Measurements from ENCODE around the gene SH3TC1. TPM values are rescaled to one million over a fixed set of nuclear protein-coding genes. Genes with fewer than 3 reads are reported as not detected.

SH3TC1 gene
- total and polyA plus RNA-seq, 2 of the 13 experiments (the other 11 are each of a cell fraction or from before 2014, with no cell fraction given): 14.9 to 21.8 TPM

DNA sequence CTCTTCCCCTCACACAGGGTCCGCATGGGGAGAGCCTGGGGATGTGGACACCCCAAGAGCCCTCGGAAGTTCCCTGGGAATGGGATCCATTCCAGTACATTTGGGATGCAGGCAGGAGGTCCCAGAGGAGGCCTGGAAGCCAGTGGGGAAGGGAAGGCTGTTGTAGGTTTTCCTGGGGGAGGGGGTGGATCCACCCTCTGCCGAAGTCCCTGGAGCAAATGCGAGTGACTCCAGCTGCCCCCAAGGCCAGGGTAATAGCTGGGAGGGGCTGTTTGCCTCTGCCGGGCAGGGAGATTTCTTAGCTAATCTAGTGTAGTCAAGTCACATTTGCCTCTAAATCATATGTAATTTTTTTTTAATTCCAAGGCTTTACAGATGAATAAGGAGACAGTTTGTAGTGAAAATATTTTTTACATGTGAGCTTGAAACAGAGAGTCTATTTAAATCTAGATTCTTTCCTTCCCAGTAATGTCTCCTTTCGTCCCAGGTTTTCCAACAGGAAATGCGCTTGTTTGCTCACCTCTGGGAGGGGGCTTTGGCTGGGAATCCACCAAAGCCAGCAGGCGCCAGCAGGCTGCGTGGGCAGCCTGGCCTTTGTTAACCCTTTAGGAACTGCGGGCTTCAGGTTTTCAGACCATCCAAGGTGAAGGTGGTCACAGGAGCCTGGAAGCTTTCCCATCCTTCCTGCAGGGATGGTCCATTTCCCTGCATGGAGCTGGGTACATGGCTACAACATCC, 26.8 kb downstream of the SH3TC1 start:
- peak; percentile 71 for ATAC-seq
- Histone ChIP-seq H3K4me1 (ENCODE audit: insufficient read depth, low read length) (peaks cover 60% of the 10 kb centered on the region), H3K27ac (ENCODE audit: extremely low read length, insufficient read depth, low read length) (peak overlapping the region; percentile 75), H3K36me3 (replicated peaks in 1 of 2; ENCODE audit: control insufficient read depth in 1 of 2, insufficient read depth in 2 of 2, low read length in 2 of 2) (peaks cover 11 to 35% of the 10 kb centered on the region in 2 experiments), H3K4me3 (replicated peaks in 1 of 3; ENCODE audit: insufficient read depth in 1 of 3, low read depth in 2 of 3, low read length in 3 of 3) (peak overlapping the region in 2 of 3 experiments; percentile 18 to 42; a peak in 4 of 6 replicates), H3K9ac (ENCODE audit: insufficient read depth, low read depth, low read length) (peak overlapping the region; percentile 28), H4K20me1 (ENCODE audit: insufficient read depth, low read length) (no peaks in the 10 kb centered on the region), H3K9me3 (ENCODE audit: low read length) (no peaks in the 10 kb centered on the region), H2AFZ (ENCODE audit: low read length) (no peak overlapping the region), H3K27me3 (ENCODE audit: control insufficient read depth in 1 of 2, insufficient read depth in 2 of 2, low read length in 2 of 2) (no peaks in the 10 kb centered on the region), H3K4me2 (ENCODE audit: low read depth, low read length) (peak overlapping the region; percentile 63), H3K79me2 (ENCODE audit: insufficient read depth, low read length) (no peaks in the 10 kb centered on the region)
- in situ Hi-C loops (cut with HindIII; ENCODE audit: extremely low pct_ligation_motif_present, low pct_unique_long_range_greater_than_20kb): no loop called here
- POLR2A ChIA-PET: interaction anchor here (1.0 to 1.9 kb wide), 6 partner anchors 13 to 49 kb away, joined by 3 to 11 read pairs (median 4); partner anchors contain the start of gene SH3TC1
- DNase-seq (ENCODE audit: low spot score): peak; percentile 73
- 21% methylated on average over 7 of the region's 10 CpGs for WGBS (ENCODE audit: low lambda C conversion rate)
- peak; percentile 50 for FAIRE-seq
- intact Hi-C loops (cut with micrococcal nuclease; ENCODE audit: unreplicated experiment): loop anchor here (1.0 kb wide), 1 partner anchor 24 kb away; no protein-coding TSS in a partner anchor
- no TSS peak for BruUV-seq (replicated peaks)
- CTCF ChIA-PET (ENCODE audit: low intra/inter-chr PET ratio, low total read pairs): no interaction called here
- TF ChIP-seq IKZF5 (CRISPR knock-in tag; IDR thresholded peaks at IDR 0.05) (0 out of 2 replicates have a peak, but pooled peaks have one; percentile 38), ZNF235 (CRISPR knock-in tag; IDR thresholded peaks at IDR 0.05; ENCODE audit: borderline replicate concordance) (no peak), MAX (IDR thresholded peaks at IDR 0.05) (0 out of 2 replicates have a peak, but pooled peaks have one; percentile 43), GFI1 (CRISPR knock-in tag; IDR thresholded peaks at IDR 0.05; ENCODE audit: borderline replicate concordance) (0 out of 2 replicates have a peak, but pooled peaks have one; percentile 27), MTF2 (CRISPR knock-in tag; IDR thresholded peaks at IDR 0.05; ENCODE audit: borderline replicate concordance) (no peak), ZNF770 (CRISPR knock-in tag; IDR thresholded peaks at IDR 0.05) (peak; percentile 78), NCOA2 (CRISPR knock-in tag; IDR thresholded peaks at IDR 0.05) (peak; percentile 63; the same call in 1 of the 2 replicates), TARDBP (CRISPR knock-in tag; IDR thresholded peaks at IDR 0.05) (peak; percentile 52; the same call in 1 of the 2 replicates), ZNF816 (CRISPR knock-in tag; IDR thresholded peaks at IDR 0.05; ENCODE audit: borderline replicate concordance) (peak; percentile 29; the same call in 1 of the 2 replicates)
- TF ChIP-seq, protein P1, sequence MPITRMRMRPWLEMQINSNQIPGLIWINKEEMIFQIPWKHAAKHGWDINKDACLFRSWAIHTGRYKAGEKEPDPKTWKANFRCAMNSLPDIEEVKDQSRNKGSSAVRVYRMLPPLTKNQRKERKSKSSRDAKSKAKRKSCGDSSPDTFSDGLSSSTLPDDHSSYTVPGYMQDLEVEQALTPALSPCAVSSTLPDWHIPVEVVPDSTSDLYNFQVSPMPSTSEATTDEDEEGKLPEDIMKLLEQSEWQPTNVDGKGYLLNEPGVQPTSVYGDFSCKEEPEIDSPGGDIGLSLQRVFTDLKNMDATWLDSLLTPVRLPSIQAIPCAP (CRISPR knock-in tag; IDR thresholded peaks at IDR 0.05; ENCODE audit: low read depth): no peak
- TF ChIP-seq, protein P2, sequence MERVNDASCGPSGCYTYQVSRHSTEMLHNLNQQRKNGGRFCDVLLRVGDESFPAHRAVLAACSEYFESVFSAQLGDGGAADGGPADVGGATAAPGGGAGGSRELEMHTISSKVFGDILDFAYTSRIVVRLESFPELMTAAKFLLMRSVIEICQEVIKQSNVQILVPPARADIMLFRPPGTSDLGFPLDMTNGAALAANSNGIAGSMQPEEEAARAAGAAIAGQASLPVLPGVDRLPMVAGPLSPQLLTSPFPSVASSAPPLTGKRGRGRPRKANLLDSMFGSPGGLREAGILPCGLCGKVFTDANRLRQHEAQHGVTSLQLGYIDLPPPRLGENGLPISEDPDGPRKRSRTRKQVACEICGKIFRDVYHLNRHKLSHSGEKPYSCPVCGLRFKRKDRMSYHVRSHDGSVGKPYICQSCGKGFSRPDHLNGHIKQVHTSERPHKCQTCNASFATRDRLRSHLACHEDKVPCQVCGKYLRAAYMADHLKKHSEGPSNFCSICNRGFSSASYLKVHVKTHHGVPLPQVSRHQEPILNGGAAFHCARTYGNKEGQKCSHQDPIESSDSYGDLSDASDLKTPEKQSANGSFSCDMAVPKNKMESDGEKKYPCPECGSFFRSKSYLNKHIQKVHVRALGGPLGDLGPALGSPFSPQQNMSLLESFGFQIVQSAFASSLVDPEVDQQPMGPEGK (CRISPR knock-in tag; IDR thresholded peaks at IDR 0.05): peak; percentile 95

Measured in HepG2 (cell line).